HG03442 (cell line): Measurements from ENCODE around the gene ZNF611.
A peak's percentile ranks its signal among the peaks of the same experiment; 100 is the strongest.
"Not testable (repeated sequence)": the region's sequence is repeated elsewhere in the genome, so short reads cannot be mapped to it uniquely, and the experiment has no call there.

ENCODE experiments used
- ATAC-seq: cut with Tn5 transposase; IDR thresholded peaks from one replicate; pipeline ENCODE4 v1.9.1; 2021; ENCODE audit warnings: mild to moderate bottlenecking, moderate library complexity; ENCODE audit not compliant: unreplicated experiment

Gene ZNF611

GRCh38 chr19:52734893-52735661, at the start of gene ZNF611:
Gene ZNF611, minus strand, starts transcription at chr19:52735044. Its CDS starts 19,150 bp downstream, at chr19:52715894.
- peak; percentile 87 for ATAC-seq

- not testable (repeated sequence) for ATAC-seq
Observed at GRCh38 chr19:52782864-52783263, 48.0 kb upstream of the ZNF611 start.

- no peak for ATAC-seq
Observed at GRCh38 chr19:52778811-52779210, 44.0 kb upstream of the ZNF611 start.

GRCh38 chr19:52756447-52756846, 21.6 kb upstream of the ZNF611 start:
- not testable (repeated sequence) for ATAC-seq

- no peak for ATAC-seq
Observed at GRCh38 chr19:52749780-52750179, 14.9 kb upstream of the ZNF611 start.

GRCh38 chr19:52748336-52748950, 13.6 kb upstream of the ZNF611 start:
- no peak for ATAC-seq

GRCh38 chr19:52745919-52746318, 11.1 kb upstream of the ZNF611 start:
- not testable (repeated sequence) for ATAC-seq

GRCh38 chr19:52743091-52743490, 8.2 kb upstream of the ZNF611 start:
- no peak for ATAC-seq

- no peak for ATAC-seq
Observed at GRCh38 chr19:52742516-52742915, 7.7 kb upstream of the ZNF611 start.

GRCh38 chr19:52741951-52742485, 7.2 kb upstream of the ZNF611 start:
- no peak for ATAC-seq

- not testable (repeated sequence) for ATAC-seq
Observed at GRCh38 chr19:52741371-52741770, 6.5 kb upstream of the ZNF611 start.

GRCh38 chr19:52739576-52739975, 4.7 kb upstream of the ZNF611 start:
- no peak for ATAC-seq

- ATAC-seq: no peak
Observed at GRCh38 chr19:52735734-52736133, 890 bp upstream of the ZNF611 start.

- peak; percentile 20 for ATAC-seq
Observed at GRCh38 chr19:52734331-52734892, 432 bp downstream of the ZNF611 start.

- ATAC-seq: not testable (repeated sequence)
Observed at GRCh38 chr19:52726051-52726450, 8.8 kb downstream of the ZNF611 start.

GRCh38 chr19:52725528-52725961, 9.3 kb downstream of the ZNF611 start:
- no peak for ATAC-seq

- ATAC-seq: no peak
Observed at GRCh38 chr19:52724701-52725514, 9.9 kb downstream of the ZNF611 start.

GRCh38 chr19:52723907-52724598, 10.8 kb downstream of the ZNF611 start:
- ATAC-seq: not testable (repeated sequence)

GRCh38 chr19:52722062-52723003, 12.5 kb downstream of the ZNF611 start:
- no peak for ATAC-seq
